Measurements from ENCODE around the gene RGS16.
A peak's percentile ranks its signal among the peaks of the same experiment; 100 is the strongest.

RGS16 gene

GRCh38 chr1:182608845-182609610 lies 4.8 kb upstream of the RGS16 start:
- peak; percentile 58 for DNase-seq (ENCODE audit: low spot score)

- no peak for DNase-seq (ENCODE audit: low spot score)
These were observed 4.0 kb upstream of the RGS16 start for GRCh38 chr1:182608236-182608635.

- no peak for DNase-seq (ENCODE audit: low spot score)
These were observed 3.4 kb upstream of the RGS16 start for GRCh38 chr1:182607566-182607965.

- peak; percentile 4 for DNase-seq (ENCODE audit: low spot score)
These were observed 479 bp downstream of the RGS16 start for GRCh38 chr1:182603646-182604174.

- peak; percentile 42 for DNase-seq (ENCODE audit: low spot score)
These were observed 1.1 kb downstream of the RGS16 start for GRCh38 chr1:182602935-182603645.

- DNase-seq (ENCODE audit: low spot score) = no peak
These were observed 2.3 kb downstream of the RGS16 start for GRCh38 chr1:182601913-182602312.

DNA sequence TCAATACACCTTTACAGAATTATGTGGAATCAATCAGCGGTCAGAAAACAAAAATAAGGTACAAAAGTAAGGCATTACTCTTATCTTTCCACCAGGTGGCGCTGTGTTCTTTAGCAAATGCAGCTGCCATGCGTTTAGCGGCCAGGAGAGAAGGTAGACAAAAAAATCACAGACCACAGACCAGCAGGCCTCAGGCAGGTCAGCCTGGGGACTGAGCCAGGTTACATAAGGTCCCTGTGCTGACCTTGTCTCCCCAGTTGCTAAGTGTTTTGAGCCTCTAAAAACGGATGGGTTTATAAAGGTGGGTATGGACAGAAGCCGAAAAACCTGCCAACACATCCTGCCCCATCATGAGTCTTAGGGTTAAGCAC lies 2.8 kb downstream of the RGS16 start:
- peak; percentile 83 for DNase-seq (ENCODE audit: low spot score)

DNA sequence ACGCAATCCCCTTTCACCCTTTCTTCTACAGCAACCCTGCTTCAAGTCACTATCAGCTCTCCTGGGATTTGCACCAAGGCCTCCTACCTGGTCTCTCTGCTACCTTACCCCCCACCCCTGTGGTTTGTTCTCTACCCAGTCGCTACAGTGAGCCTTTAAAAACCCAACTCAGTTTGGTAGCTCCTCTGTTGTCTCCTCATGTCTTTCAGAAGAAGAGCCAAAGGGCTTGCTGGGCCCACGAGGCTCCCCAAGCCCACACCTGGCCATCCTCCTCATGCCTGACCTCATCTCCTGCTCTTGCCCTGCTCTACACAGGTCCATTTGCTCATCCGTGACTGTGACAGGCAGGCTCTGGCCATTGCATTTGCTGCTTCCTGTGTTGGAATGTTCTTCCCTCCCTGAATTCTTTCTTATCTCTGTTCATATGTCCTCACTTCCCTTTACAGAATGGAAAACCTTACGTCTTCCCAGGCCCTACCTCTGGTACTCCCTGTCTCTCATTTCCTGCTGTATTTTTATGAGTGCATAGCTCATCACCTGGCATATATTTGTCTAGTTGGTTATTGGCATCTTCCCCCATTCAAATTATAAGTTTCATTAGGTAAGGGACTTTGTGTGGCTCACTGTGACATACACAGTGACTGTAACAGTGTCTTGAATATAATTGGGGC lies 3.3 kb downstream of the RGS16 start:
- DNase-seq (ENCODE audit: low spot score) = peak; percentile 21

GRCh38 chr1:182600036-182600713 lies 4.0 kb downstream of the RGS16 start:
- peak; percentile 5 for DNase-seq (ENCODE audit: low spot score)

DNA sequence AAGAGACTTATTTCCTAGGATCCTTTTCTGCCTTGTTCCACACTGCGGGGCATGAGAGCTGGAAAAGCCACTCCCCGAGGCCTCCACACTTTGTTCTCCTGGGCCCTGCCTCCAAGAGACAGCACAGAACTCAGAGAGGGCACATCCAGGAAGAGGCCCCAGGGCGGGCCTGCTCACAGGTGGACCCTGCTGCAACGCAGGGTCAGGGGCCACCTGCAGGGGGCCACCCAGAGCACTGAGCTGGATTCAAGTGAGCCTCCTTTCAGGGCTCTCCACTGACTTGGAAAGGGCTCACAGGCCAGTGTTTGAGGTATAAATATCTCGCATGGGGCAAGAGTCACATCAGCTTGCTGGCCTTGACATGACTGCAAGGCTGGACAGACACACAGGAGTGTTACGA lies 4.8 kb downstream of the RGS16 start:
- DNase-seq (ENCODE audit: low spot score) = no peak

DNA sequence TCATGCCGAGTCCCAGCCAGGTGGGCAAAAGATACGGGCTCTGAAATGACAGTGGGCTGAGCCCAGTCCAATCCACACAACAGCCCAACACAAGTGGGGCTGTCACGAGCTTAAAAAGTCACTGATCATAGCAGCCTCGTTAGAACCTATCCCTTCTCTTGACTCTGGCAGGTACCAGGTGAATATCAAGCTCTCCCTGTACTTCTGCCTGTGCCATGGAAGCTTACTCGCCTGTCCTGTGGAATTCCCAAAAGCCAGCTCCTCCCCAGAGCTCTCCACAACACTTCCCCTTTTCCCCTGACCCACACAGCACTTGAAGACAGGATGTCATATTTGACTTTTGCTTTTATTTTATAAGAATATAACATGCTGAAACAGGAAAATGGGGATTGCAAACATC lies 5.9 kb downstream of the RGS16 start:
- DNase-seq (ENCODE audit: low spot score) = no peak

- DNase-seq (ENCODE audit: low spot score) = no peak
These were observed 7.3 kb downstream of the RGS16 start for GRCh38 chr1:182596934-182597333.

GRCh38 chr1:182595641-182596240 lies 8.4 kb downstream of the RGS16 start:
- peak; percentile 68 for DNase-seq (ENCODE audit: low spot score)

GRCh38 chr1:182589931-182590330 lies 14.3 kb downstream of the RGS16 start:
- DNase-seq (ENCODE audit: low spot score) = no peak

DNA sequence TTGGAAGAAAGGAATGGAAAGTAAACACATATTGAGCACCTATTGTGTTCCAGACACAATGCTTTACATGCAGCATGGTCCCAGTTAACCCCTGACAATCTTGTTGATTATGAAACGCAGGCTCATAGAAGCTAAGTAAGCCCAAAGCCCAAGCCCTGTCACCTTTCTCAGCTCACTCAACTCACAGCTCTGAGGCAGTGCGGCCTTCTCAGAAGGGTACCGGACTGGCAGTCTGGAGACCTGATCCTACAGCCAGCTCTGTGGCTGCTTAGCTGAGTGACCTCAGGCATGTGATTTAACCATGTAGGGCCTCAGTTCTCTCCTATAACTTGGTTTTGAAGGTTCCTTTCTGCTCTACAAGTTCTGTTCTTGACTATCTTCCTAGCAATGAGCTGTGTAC lies 14.7 kb downstream of the RGS16 start:
- no peak for DNase-seq (ENCODE audit: low spot score)

DNA sequence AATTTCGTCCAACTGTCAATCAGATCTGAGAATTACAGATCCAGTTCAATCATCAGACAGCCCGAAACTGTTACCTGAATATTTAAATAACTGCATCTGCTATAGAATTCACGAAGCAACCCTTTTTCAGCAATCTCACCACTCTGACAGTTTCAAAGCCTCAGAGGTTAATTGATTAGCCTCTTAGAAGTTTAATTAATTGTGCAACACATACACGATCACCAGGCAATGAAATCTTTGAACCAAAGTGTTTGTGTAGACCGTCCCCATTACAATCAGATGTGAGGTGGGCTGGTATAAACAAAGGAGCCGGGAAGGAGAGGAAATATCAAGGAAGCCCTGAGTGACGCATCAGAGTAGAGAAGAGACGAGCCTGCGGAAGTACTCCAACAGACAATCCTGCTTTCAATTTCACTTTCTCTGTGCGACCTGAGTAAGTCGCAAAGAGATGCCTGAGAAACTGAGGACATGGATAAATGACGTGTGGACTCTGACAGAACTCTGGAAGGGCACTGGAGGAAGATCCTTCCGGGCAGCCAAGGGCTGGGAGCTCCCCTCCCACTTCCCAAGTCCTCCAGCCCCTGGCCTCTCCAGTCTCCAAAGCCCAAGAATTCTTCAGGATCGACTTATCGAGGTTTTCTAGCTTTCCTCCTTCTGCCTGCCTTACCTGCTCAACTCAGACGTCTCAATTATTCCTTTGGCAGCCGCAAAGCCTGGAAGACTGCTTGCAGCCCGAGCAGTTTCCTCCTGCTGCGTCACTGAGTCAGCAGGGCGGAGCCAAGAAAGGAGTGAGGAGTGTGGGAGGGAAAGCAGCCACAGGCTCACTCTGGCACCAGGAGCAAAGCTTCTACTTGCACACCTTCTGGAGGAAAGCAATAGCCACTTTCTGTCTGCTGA lies 15.4 kb downstream of the RGS16 start, which contains the start of gene RNASEL:
TSS of gene RNASEL (minus strand) at position 757 of the 897 bp plus-strand sequence. CDS start 2,450 bp downstream, outside the sequence.
- peak; percentile 89 for DNase-seq (ENCODE audit: low spot score)

GRCh38 chr1:182587666-182588499 lies 16.3 kb downstream of the RGS16 start:
- no peak for DNase-seq (ENCODE audit: low spot score)

- DNase-seq (ENCODE audit: low spot score) = no peak
These were observed 17.1 kb downstream of the RGS16 start for GRCh38 chr1:182587093-182587492.

- DNase-seq (ENCODE audit: low spot score) = no peak
These were observed 17.8 kb downstream of the RGS16 start for GRCh38 chr1:182586380-182586779.

- no peak for DNase-seq (ENCODE audit: low spot score)
These were observed 19.4 kb downstream of the RGS16 start for GRCh38 chr1:182584746-182585145.

Data from kidney tubule cell (primary cell).